A172 (cell line): ENCODE data around the gene HSF4. TPM values are rescaled to one million over a fixed set of nuclear protein-coding genes. Genes with fewer than 3 reads are reported as not detected.

Experiments used
- DNase-seq: peaks from one replicate; pipeline ENCODE4 v3.0.0-alpha.2; 2015; ENCODE audit warnings: low spot score
- total RNA-seq: library from RNA; depleted of rRNA; stranded (reverse); fragments of >200 nt; shearing (Covaris generic); gene quantifications from 2 replicates; pipeline ENCODE4 v1.2.3, GENCODE V29; 2014

Gene HSF4
- total RNA-seq, 1 experiment from 2014 or later: 5.8 TPM

DNA sequence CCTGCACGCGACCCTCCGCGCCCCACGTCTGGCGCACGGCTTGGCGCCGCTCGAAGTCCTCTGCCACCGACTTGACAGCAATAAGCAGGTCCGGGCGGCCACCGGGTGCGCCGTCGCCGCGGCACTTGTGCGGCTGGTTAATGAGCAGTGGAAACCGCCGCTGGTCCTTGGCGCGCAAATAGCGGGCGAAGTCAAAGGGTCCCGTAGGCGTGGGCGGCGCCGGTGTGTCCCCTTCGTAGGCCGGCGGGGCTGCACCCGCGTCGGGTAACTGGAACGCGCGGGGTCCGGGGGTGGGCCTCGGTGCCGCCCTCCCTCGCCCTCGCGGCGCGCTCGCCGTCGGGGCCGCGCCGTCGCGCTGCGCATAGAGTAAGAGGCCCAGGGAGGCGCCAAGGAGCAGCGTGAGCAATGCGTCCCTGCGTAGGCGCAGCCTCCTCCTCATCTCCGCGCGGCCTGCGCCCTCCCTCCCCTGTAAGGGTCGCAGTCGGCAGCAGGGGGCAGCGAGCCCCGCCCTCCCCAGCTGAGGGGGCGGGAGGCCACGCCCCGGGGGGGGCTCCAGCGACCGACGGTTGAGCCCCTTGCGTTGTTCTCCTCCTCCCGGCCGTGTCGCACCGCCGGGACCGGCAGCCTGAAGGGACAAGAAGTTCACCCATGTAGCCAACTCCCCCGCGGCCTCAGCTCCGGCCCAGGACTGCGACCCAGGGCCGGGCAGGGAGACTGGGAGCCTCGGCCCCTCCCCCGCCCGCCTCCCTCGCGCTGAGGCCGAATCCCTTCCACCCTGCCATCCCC lies 14.3 kb upstream of the HSF4 start:
- no peak for DNase-seq

DNA sequence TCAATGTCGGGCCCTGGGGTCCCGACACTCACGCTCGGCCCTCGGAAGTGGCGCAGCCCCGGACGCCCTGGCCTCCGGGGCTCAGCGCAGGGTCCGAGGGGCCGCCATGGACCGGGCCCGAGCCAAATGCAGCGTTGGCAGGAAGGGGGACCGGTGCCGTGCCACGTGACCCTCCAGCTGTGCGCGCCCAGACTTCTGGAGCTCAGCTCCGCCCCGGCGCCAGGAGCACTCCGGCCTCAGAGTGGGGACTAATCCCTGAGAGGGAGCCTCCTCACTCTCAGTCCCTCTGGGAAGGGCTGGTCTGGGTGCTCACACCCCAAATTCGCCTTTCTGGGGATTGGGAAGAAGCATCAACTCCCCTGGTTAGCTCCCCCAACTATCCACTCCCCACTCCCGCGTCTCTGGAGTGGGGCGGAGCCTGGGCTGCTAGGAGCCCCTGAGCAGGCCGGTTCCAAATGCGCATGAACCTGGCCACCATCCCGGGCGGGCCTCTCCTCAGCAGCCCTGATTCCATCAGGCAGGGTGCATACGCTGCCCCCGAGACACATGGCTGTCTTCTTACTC lies 13.6 kb upstream of the HSF4 start, which contains the start of gene B3GNT9:
Gene B3GNT9, minus strand, starts transcription at position 166 of the 564 bp plus-strand sequence. CDS start 513 bp downstream, outside the sequence.
- DNase-seq: peak; percentile 74

DNA sequence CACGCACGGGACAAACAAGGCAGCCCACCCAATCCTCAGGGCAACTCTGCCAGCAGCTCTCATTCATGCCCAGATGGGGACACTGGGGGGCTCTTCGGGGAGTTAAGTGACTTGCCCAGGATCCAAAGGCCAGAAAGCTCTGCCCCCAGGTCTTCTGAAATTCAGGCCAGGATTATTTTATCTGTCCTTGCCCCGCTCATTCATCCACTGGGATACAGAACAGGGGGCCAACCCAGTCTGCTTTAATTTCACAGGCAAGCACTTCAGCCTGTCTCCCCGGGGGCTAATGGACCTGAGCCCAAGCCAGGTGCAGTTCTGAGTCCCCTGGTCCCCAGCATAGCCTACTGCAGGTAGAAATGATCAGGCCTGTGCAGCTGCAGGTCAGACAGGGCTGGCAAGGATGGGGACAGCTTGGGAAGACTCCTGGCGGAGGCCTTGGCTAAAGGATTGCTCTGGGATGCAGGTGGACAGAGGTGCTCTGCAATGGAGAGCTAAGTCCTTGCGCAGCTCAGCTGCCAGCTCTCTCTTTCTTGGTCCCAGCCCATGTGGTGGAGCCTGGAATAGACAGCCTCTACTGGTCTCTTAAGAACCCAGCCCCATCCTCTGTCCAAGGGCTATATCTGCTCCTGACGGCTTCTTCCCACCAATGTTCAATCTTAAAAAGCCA lies 13.0 kb upstream of the HSF4 start:
- DNase-seq: no peak

DNA sequence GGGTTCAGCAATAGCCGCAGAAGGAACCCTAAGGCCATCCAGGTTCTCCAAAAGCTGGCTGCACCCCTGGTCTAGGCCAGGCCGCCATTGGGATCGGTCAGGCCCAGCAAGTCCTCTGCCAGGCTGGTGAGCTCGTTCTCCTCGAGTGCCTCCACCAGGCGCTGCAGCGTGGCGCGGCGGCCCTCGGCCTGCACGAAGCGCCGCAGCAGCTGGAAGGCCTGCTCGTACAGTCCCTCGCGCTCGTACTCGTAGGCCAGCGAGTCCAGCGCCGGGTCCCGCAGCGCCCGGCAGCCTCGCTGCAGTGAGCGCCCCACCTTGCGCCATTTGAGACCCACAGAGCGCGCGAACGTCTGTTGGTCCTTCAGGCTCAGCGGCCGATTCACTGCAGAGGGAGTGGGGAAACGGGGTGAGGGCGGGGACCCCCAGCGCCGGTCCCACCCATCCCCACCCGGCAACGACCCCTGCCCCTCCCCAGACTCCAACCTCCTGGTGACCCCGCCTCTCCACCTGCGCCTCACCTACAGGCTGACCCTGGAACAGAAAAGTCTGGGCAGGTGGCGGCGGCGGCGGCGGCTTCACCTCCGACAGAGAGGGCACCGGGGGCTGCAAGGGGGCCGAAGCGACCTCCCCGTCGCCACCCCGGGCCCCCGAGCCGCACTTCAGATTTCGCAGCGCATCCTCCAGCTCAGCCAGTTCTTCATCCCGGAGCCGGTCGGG lies 9.8 kb upstream of the HSF4 start:
- DNase-seq: no peak

DNA sequence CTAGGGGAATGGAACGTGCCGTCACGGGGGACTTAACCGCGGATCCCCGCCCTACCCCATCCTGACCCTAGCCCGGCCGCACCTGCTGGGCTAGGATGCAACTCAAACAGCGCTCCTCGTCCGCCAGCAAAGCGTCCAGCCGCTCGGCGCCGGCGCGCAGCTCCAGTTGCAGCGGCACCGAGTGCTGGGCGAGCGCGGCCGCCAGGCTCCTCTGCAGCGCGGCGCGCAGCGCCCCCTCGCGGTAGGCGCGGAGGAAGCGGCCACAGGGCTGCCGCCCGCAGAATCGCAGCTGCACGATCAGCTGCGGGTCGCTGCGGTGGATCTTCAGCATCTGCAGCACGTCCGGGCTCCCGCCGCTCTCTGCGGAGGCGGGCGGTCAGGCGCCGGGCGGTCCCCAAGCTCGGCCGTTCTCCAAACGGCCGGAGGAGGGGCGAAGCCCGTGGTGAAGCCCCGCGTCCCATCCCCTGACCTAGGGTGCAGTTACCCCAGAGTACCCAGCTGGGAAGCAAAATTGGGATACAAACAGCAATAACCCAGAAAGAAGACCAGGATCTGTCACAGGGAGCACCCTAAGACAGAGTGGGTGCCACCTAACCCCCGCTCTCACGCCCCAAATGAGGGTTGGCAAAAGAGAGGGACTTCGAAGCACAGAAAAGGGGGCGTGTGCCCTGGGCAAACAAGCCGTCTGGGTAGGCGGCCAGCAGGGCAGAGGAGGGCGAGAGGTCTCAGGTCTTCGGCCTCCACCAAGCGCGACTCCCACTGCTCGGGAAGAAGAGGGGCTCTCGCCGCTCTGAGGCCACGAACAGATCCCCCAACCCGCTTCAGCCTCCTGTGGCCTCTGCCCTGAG lies 9.0 kb upstream of the HSF4 start:
- no peak for DNase-seq

DNA sequence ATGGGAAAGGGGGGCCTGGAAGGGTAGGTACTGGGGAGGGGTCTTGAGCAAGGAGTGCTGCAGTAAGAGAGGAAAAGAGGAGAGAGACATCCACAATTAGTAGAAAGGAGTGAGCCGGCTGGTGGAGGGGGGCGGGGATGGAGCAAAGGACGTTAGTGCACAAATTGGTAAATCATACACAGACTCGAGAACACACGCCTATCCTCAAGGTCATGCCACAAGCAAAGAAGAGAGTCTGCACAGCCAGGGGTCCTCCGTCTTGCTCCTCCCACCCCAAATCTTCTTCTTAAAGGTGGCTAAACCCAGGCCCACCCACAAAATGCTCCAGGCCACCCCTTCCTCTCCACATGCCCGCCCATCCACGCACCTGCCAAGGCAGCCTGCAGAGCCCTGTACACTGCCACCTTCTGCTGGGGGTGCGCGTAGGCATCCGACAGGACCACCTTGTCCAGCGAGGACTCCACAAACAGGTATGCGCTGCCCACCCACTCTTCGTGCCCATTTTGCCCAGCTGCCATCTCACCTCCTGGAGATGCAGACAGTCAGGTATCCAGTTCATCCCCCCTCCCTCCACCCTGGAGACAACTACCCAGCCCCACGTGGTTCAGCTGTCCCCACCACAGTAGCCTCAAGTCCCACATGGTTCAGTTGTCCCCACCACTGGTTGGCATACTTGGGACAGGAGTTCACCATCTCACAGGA lies 8.3 kb upstream of the HSF4 start:
- DNase-seq: no peak

DNA sequence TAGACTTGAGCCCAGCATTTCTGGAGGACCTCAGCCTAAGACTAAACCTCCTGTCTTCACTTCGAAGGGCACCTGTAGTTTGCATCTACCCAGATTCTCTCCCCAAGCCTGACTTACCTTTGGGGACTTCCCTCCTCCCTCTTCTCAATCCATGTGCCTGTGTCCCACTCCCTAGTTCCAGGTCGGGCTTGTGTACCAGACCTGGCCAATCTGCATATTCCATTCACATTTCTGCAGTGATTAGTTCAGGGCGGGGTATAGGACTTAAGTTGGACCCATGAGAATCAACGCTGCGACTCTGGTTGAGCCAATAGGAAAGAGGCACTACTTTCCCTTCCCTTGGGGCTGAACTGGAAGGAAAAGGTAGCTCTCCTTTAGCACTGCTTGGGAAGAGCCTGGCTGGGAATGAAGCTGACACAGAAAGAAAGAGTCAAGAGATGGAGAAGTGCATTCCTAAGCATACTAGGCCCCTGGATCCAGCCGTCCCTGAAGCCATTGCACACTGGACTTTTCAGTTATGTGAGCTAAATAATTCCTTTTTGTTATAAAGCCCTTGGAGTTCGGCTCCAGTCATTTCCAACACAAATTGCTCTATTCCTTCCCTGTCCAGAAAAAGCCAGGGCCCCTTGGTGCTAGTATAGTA lies 7.3 kb upstream of the HSF4 start:
- DNase-seq: no peak

DNA sequence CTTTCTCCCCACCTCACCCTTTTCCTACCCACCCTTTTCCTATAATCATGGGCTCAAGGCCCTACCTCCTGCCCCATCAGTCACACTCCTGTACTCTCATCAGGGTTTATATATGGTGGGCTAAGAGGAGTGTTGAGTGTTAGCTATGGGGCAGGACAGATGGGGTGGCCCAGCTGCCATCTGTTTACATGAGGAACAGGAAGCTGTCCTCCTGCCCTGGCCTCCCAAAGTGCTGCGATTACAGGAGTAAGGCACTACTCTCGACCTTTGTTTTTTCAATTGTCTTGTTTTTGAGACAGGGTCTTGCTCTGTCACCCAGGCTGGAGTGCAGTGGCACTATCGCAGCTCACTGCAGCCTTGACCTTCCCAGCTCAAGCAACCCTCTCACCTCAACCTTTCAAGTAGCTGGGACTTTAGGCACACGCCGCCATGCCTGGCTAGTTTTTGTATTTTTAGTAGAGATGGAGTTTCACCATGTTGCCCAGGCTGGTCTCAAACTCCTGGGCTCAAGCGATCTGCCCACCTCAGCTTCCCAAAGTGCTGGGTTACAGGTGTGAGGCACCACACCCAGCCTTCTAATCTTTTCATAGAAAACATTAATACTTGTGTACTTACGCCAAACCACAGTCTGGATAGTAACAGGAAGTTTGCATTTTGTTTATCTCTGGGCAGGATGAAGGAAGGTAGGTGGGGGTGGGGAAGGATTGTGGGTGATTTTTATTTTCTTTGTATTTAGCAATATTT lies 6.5 kb upstream of the HSF4 start:
- no peak for DNase-seq

DNA sequence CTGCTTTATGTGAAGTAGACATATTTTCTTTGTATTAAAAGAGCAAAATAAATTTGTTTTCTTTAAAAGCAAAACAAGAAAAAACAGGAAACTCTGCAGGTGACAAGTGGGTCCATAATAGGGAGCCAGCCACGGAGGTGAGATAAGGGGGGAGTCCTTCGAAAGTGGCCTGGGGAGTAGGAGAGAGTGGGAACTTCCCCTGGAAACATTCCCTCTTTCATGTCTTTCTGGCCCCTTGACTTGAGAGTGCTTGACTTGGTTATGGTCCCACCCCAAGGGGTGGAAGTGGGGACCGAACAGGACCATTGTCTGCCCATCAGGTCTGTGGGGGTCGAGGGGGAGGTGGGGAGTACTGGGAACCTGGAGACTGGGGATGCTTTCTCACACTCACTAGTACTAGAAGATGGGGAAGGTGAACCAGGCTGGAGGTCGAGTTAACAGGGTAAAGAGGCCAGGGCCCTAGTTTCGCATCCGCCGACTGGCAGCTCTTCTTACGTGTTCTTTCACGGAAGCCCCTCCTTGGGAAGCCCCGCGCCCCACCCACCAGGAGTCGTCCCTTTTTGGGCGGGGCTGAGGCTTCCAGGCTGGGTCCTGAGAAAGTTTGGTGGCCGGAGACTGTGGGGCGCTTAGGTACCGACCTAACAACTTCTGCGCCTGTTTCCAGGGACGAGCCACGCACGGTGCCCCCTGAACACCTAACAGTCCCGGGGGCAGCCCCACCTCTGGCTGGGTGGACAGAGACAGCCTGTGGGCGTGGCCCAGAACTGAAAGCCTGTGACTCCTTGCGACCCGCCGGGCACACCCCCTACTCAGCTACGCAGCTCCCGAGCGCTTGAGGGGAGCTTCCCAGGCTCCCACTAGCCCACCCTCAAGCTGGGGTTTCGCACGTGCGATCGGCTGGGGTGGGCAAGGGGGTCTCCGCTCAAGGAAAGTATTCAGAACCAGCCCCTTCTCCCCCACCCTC lies 5.6 kb upstream of the HSF4 start:
- DNase-seq: no peak

DNA sequence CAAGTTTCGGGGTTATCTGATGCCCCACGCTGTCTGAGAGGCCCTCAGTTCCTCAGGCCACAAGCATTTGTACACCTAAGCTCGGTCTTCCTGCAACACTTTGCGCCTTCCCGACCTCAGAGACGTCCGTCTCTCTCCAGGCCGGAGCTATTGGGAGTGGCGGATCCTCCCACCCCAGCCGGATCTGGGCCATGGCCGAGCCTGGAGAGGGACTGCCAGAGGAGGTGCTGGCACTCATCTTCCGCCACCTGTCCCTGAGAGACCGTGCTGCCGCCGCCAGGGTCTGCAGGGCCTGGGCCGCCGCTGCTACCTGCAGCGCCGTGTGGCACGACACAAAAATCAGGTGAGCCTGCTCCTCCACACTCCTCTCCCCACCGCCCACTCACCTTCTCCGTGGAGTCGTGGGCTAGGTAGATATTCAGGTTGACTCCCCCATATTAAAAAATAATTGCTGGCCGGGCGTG lies 2.9 kb upstream of the HSF4 start:
- DNase-seq: no peak

DNA sequence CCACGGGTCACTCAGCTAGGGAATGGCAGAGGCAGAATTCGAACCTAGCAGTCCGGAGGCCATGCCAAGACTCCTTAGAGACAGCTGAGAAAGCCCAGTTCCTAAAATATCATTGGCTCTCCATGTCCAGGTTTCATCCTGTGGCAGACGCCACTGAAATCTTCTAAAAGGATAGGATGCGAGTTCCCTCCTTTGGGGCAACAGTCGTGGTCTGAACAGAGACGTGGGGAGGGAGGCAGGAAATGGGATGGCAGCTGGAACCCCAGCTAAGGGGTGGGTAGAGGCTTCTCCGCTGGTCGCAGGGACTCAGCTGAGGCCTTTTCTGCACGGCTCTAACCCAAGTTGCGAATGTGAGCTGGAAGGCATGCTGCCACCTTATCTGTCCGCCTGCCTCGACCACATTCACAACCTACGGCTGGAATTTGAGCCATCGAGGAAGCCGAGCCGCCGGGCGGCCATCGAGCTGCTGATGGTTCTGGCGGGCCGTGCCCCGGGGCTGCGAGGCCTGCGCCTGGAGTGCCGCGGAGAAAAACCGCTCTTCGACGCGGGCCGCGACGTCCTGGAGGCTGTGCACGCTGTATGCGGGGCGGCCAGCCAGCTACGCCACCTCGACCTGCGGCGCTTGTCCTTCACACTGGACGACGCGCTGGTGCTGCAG lies 1.9 kb upstream of the HSF4 start:
- DNase-seq: no peak

DNA sequence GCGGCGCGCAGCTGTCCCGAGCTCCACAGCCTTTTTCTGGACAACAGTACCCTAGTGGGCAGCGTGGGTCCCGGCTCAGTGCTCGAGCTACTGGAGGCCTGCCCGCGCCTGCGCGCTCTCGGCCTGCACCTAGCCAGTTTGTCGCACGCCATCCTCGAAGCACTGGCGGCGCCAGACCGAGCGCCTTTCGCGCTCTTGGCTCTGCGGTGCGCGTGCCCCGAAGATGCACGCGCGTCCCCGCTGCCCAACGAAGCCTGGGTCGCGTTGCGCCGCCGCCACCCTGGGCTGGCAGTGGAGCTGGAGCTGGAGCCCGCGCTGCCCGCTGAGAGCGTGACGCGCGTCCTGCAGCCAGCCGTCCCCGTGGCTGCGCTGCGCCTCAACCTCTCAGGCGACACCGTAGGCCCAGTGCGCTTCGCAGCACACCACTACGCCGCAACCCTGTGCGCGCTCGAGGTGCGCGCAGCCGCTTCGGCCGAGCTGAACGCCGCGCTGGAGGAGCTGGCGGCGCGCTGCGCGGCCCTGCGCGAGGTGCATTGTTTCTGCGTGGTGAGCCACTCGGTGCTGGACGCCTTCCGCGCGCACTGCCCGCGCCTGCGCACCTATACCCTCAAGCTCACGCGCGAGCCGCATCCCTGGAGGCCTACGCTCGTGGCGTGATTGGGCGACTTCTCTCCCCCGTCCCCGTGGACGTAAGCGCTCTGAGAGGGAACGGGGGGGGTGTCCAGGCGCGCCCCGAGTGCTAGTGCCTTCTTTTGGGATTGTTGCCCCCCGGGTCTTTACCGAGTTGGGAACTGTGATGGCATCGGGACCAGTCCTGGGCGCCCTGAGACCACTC lies 1.2 kb upstream of the HSF4 start:
- DNase-seq: no peak

DNA sequence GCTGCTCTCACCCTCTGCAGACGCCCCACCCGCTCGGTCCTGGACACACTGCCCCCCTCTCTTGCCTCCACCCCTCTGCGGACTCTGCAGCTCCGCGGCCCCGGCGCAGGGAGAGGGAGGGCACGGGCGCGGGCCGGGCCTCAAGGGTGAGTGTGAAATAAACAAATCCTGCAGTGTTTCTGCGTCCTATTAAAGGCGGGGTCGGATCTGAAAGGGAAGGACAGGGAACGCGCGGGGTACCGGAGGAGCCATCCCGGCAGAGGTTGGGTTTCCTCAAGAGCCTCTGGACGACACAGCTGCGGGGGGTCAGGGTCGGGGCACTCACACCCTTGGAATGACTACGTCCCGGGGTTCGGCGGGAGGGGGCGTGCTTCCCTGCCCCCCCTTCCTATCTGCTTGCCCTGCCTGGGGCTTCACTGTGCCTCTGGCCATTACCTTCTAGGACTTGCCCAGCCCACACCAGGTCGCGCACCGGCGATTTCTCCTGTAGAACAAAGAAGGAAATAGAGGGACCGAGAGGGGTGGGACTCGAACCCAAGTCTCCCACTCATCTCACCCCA lies 466 bp upstream of the HSF4 start:
- no peak for DNase-seq

DNA sequence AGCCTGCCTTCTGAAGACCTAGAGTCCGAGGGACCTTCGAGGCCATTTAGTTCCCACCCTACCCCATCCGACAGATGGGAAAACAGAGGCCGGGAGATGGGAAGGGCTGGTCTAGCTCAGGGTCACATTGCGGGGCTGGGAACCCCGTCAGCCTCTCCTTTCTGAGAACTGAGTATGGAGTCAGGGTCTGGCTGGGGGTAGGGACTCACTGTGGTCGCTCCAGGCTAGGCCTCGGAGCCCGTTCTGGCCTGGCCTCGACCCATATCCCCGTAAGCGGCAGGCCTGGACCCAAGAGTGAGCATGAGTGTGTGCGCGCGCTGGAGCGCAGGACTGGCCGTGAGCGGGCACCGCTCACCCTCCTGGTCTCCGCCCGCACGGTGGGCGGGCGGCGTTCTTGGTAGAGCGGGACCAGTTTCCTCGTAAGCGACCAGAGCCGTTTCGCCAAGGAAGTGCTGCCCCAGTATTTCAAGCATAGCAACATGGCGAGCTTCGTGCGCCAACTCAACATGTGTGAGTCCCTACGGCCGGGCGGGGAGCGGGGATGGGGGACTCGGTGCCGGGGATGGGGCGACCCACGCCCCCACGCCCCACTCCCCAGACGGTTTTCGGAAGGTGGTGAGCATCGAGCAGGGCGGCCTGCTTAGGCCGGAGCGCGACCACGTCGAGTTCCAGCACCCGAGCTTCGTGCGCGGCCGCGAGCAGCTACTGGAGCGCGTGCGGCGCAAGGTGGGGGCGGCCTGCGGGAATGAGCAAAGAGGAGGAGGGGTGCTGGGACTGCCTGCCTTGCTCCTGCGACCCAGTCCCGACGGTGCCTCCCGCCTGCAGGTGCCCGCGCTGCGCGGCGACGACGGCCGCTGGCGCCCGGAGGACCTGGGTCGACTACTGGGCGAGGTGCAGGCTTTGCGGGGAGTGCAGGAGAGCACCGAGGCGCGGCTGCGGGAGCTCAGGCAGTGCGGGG lies 855 bp downstream of the HSF4 start:
- no peak for DNase-seq

DNA sequence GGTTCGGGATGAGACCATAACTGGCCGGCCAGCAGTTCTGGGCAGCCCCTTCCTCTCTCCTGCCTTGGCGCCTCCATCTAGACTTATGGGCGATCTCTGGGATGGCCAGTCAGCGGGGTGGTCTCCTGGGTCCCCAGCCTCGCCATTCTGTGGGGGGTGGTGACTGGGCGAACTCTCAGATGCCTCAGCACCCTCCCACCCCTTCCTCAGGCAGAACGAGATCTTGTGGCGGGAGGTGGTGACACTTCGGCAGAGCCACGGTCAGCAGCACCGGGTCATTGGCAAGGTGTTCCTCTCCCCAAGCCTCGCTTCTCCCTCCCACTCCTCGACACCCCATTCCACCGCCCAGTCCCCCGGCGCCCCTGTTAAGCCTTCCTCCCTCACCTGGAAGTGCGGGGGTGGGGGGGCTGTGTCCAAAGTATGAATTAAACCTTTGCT lies 1.6 kb downstream of the HSF4 start:
- DNase-seq: no peak
